NT2/D1 (cell line): ENCODE measurements around the gene CCDC91.

ENCODE experiments used
- SUZ12 ChIP-seq: IDR thresholded peaks from 2 replicates; pipeline ENCODE4 v1.6.1; 2011; ENCODE audit not compliant: insufficient read length, insufficient read depth; ENCODE audit errors: extremely low read depth
- YY1 ChIP-seq: IDR thresholded peaks from 2 replicates; pipeline ENCODE4 v1.6.1; 2011; ENCODE audit not compliant: insufficient read length, insufficient read depth
- ZNF274 ChIP-seq: IDR thresholded peaks from 2 replicates; pipeline ENCODE4 v1.6.1; 2011; ENCODE audit warnings: mild to moderate bottlenecking, low read depth, low read length

GRCh38 chr12:28178775-28179174 lies 11.5 kb upstream of the CCDC91 start:
- no peak for TF ChIP-seq YY1
- no peak for TF ChIP-seq ZNF274
- no peak for TF ChIP-seq SUZ12
